Heart left ventricle (tissue), 13 donors: ENCODE data around the gene ANKS3.

Experiments
- POLR2A ChIP-seq, 2 donors: fragments of 450-650 bp; IDR thresholded peaks; one replicate each; pipeline ENCODE4 v1.6.1; 2017; ENCODE audit warnings: antibody characterized with exemption in 2 of 2, mild to moderate bottlenecking in 2 of 2, moderate library complexity in 2 of 2
- TF ChIP-seq, protein P1 (sequence below), 12 donors: fragments of 200-600 bp; sonication (generic) in 4 of 12; IDR thresholded peaks; one replicate each; pipeline versions ENCODE4 v1.5.0 to v1.8.0; 2018 to 2022; ENCODE audit warnings: antibody characterized with exemption in 12 of 12, mild to moderate bottlenecking in 5 of 12
- donor health status: ischemic (EF 13 %, LVEDD 7.1; RV severe dilation, severe dysfunction).
- donor health status: DM: no; HTN: yes; CAD: no.
- donor health status: DM: no; HTN: no; CAD: no.
- donor health status: ischemic (EF 25% LVEDD 6.9; RV normal size, moderate dysfunction).
- donor health status: ischemic (EF 25% LVEDD 5.7; RV mildly dilated, moderate dysfunction).
- donor health status: ischemic (EF 35%, LVEDD 5.7; RV mildly dilated, moderate dysfunction).
- donor health status: nonischemic (EF 11% LVEDD 7.7; RV severe dilation, severe dysfunction).
- donor health status: DM: yes; HTN: yes; CAD: no.
- donor health status: PGD.
- donor health status: ischemic (EF 29% LVEDD 5.4; RV normal size, mild dysfunction).
- donor health status: nonischemic (EF 23%, LVEDD 6.1; RV moderate dilation, normal function).

DNA sequence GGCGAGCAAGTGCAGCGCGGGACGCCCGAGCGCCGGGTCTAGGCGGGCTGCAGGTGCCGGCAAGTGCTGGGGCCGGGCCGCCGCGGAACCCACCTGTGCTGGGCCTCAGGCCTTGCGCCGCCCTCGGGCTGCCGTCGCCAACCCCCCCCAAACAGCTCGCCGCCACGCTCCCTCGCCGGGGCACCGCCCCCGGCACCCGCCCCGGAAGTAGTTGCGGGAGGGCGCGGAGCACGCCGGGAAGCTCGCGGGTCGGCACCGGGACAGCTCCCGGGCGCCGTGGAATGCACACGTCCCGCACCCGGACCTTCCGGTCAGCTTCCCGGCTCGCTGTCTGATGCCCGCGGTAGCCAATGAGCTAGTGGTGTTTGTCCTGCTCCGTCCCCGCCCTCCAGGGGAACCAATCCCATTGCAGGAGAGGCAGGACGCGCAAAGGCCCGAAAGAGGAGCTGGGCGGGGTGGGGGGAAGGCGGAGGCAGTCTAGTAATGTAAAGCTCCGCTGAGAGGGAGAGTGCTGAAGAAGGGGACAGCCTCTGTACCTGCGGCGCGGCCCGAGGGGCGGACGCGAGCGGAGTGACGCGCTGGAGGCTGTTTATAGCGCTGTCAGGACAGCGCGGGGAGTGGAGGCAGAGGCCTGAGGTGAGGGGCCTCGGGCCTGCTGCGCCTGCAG lies at the start of gene ANKS3, which contains the start of gene DNAAF8:
- TF ChIP-seq, protein P1, sequence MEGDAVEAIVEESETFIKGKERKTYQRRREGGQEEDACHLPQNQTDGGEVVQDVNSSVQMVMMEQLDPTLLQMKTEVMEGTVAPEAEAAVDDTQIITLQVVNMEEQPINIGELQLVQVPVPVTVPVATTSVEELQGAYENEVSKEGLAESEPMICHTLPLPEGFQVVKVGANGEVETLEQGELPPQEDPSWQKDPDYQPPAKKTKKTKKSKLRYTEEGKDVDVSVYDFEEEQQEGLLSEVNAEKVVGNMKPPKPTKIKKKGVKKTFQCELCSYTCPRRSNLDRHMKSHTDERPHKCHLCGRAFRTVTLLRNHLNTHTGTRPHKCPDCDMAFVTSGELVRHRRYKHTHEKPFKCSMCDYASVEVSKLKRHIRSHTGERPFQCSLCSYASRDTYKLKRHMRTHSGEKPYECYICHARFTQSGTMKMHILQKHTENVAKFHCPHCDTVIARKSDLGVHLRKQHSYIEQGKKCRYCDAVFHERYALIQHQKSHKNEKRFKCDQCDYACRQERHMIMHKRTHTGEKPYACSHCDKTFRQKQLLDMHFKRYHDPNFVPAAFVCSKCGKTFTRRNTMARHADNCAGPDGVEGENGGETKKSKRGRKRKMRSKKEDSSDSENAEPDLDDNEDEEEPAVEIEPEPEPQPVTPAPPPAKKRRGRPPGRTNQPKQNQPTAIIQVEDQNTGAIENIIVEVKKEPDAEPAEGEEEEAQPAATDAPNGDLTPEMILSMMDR (IDR thresholded peaks at IDR 0.05): no peak
- TF ChIP-seq POLR2A (IDR thresholded peaks at IDR 0.05): peak in 1 of 2 donors; percentile 56
